Measurements from ENCODE around the gene ANO6.

ANO6 gene

GRCh38 chr12:45475594-45475993 is 259.7 kb downstream of the ANO6 start:
- no peak for DNase-seq

DNA sequence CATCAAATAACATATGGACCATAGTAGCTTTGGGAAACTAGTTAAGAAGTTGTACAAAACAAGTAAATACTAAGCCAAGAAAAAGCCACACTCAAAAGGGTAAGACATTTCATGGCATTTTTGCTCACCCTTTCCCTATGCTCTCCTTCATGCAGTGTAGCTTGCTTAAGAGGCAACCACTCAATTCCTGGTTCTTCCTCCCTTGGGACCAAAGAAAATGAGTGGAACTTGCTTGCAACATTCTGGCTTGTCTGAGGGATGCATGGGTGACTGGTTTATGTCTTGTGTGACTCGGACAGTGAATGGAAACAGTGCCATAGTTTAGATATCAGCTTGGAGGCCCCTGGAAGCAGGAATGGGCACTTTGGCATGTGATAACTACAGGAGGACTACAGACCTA is 261.6 kb downstream of the ANO6 start:
- no peak for DNase-seq

DNA sequence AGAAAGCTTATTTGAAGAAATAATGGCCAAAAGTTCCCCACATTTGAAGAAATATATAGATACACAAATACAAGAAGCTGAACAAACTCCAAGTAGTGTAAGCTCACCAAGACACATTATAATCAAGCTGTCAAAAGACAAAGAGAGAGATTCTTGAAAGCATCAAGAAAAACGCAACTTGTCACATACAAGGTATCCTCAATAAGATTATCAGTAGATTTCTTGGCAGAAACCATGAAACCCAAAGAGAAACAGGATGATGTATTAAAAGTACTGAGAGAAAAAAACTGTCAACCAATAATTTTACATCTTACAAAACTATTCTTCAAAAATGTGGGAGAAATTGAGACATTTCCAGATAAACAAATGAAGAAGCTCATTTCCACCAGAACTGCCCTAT is 263.0 kb downstream of the ANO6 start:
- no peak for DNase-seq

- no peak for DNase-seq
Measured at GRCh38 chr12:45481746-45482145, 265.9 kb downstream of the ANO6 start.

DNA sequence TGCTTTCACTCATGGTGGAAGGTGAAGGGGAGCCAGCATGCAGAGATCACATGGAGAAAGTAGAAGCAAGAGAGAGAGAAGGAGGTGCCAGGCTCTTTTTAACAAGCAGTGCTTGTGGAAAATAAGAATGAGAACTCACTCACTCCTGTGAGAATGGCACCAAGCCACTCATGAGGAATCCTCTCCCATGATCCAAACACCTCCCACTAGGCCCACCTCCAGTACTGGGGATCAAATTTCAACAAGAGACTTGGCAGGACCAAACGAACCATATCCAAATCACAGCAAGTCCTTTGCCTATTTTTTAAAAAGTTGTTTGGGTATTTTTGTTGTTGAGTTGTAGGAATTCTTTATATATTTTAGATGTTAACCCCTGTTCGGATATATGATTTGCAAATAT is 267.7 kb downstream of the ANO6 start:
- DNase-seq, result no peak

All from hematopoietic multipotent progenitor cell treated with erythropoietin and hydrocortisone succinate and interleukin-3 and kit ligand, for 4 days (in vitro differentiated cells).